ENCODE measurements around the gene CLIP2. TPM values are rescaled to one million over a fixed set of nuclear protein-coding genes. Genes with fewer than 3 reads are reported as not detected.
"Not testable (repeated sequence)": the region's sequence is repeated elsewhere in the genome, so short reads cannot be mapped to it uniquely, and the experiment has no call there.

Gene CLIP2
- polyA plus RNA-seq, 1 donor from 2014 or later, result 25.7 TPM

DNA sequence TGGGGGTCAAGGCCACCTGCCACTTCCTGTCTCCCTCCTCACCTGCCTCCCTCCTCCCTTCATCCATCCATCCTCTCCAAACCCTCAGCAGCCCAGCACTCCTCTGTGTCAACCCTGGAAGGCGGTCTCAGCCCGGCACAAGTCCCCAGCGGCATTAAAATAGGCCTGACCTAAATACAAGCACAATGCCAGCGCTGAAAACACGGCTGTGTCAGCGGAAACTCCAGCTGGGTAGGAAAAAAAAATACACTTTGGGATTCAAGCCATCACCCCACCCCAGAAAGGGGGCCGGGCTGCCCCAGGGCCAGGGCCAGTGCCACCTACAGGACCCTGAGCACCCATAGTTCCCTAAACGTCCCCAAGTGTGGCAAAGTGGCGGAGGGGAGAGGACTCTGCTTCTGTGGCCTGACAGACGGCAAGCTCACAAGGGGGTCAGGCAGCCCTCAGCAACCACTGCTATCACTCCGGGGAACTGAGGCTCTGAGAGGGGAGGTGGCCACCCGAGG, 141.8 kb downstream of the CLIP2 start:
- Histone ChIP-seq H3K9me2 (ENCODE audit: insufficient read depth, low read length) (no peaks in the 10 kb centered on the region), H3K4me3 (ENCODE audit: low read length) (no peak overlapping the region), H3K9me3 (ENCODE audit: low read length) (no peaks in the 10 kb centered on the region), H3K27me3 (ENCODE audit: insufficient read depth, low read depth, low read length) (no peaks in the 10 kb centered on the region), H2AFZ (ENCODE audit: low read depth, low read length) (no peak overlapping the region), H3K9ac (ENCODE audit: low read length) (no peak overlapping the region), H4K20me1 (ENCODE audit: insufficient read depth) (no peaks in the 10 kb centered on the region), H3K4me2 (ENCODE audit: low read length) (no peak overlapping the region), H3K79me2 (replicated peaks; ENCODE audit: insufficient read depth, low read length) (no peaks in the 10 kb centered on the region), H3K36me3 (ENCODE audit: insufficient read depth, low read length) (no peaks in the 10 kb centered on the region), H3K27ac (ENCODE audit: low read length) (no peak overlapping the region), H3F3A (ENCODE audit: insufficient read depth, low read length, poor library complexity, severe bottlenecking) (no peaks in the 10 kb centered on the region)
- no peak for TF ChIP-seq SMC3 (conservative IDR thresholded peaks at IDR 0.05; ENCODE audit: poor library complexity)
- TF ChIP-seq RAD21 (conservative IDR thresholded peaks at IDR 0.05), result no peak
- TF ChIP-seq, protein P1, sequence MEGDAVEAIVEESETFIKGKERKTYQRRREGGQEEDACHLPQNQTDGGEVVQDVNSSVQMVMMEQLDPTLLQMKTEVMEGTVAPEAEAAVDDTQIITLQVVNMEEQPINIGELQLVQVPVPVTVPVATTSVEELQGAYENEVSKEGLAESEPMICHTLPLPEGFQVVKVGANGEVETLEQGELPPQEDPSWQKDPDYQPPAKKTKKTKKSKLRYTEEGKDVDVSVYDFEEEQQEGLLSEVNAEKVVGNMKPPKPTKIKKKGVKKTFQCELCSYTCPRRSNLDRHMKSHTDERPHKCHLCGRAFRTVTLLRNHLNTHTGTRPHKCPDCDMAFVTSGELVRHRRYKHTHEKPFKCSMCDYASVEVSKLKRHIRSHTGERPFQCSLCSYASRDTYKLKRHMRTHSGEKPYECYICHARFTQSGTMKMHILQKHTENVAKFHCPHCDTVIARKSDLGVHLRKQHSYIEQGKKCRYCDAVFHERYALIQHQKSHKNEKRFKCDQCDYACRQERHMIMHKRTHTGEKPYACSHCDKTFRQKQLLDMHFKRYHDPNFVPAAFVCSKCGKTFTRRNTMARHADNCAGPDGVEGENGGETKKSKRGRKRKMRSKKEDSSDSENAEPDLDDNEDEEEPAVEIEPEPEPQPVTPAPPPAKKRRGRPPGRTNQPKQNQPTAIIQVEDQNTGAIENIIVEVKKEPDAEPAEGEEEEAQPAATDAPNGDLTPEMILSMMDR (IDR thresholded peaks at IDR 0.05; ENCODE audit: poor library complexity, severe bottlenecking), result no peak

DNA sequence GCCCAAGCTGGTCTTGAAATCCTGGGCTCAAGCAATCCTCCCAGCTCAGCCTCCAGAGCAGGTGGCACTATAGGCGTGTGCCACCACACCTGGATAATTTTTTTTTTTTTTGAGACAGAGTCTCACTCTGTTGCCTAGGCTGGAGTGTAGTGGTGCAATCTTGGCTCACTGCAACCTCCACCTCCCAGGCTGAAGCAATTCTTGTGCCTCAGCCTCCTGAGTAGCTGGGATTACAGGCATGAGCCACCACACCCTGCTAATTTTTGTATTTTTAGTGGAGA, 148.0 kb downstream of the CLIP2 start:
- H3K79me2 ChIP-seq (replicated peaks; ENCODE audit: insufficient read depth, low read length); H3K27me3 ChIP-seq (ENCODE audit: insufficient read depth, low read depth, low read length); H3K9me3 ChIP-seq (ENCODE audit: low read length); H3F3A ChIP-seq (ENCODE audit: insufficient read depth, low read length, poor library complexity, severe bottlenecking); H3K4me2 ChIP-seq (ENCODE audit: low read length); H3K9me2 ChIP-seq (ENCODE audit: insufficient read depth, low read length); H3K4me3 ChIP-seq (ENCODE audit: low read length); H4K20me1 ChIP-seq (ENCODE audit: insufficient read depth); H3K9ac ChIP-seq (ENCODE audit: low read length); H3K36me3 ChIP-seq (ENCODE audit: insufficient read depth, low read length); H2AFZ ChIP-seq (ENCODE audit: low read depth, low read length); H3K27ac ChIP-seq (ENCODE audit: low read length): not testable (repeated sequence)

DNA sequence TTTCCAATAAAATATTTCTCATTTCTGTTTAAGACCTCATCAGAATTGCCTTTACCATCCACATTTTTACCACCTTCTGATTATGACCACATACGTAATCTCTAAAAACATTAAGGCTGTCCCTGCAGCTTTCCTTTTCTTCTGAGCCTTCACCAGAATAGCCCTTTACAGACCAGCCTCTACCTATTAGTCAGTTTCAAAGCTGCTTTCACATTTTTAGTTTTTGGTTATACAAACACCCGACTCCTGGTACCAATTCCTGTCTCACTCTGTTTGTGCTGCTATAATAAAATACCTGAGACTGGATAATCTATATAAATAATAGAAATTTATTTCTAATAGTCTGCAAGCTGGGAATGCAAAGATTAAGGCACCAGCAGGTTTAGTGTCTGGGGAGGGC, 149.1 kb downstream of the CLIP2 start:
- H3K9me2 ChIP-seq (ENCODE audit: insufficient read depth, low read length), result no peaks in the 10 kb centered on the region
- H3F3A ChIP-seq (ENCODE audit: insufficient read depth, low read length, poor library complexity, severe bottlenecking), result no peaks in the 10 kb centered on the region
- H3K9me3 ChIP-seq (ENCODE audit: low read length), result no peaks in the 10 kb centered on the region
- no peak overlapping the region for H3K27ac ChIP-seq (ENCODE audit: low read length)
- H2AFZ ChIP-seq (ENCODE audit: low read depth, low read length), result no peak overlapping the region
- no peaks in the 10 kb centered on the region for H3K36me3 ChIP-seq (ENCODE audit: insufficient read depth, low read length)
- H3K27me3 ChIP-seq (ENCODE audit: insufficient read depth, low read depth, low read length), result no peaks in the 10 kb centered on the region
- no peaks in the 10 kb centered on the region for H4K20me1 ChIP-seq (ENCODE audit: insufficient read depth)
- H3K4me2 ChIP-seq (ENCODE audit: low read length), result no peak overlapping the region
- no peaks in the 10 kb centered on the region for H3K79me2 ChIP-seq (replicated peaks; ENCODE audit: insufficient read depth, low read length)
- H3K4me3 ChIP-seq (ENCODE audit: low read length), result no peak overlapping the region
- no peak for TF ChIP-seq MXI1 (conservative IDR thresholded peaks at IDR 0.05; ENCODE audit: poor library complexity, severe bottlenecking)
- TF ChIP-seq, protein P1 (IDR thresholded peaks at IDR 0.05; ENCODE audit: poor library complexity, severe bottlenecking), result no peak
- H3K9ac ChIP-seq (ENCODE audit: low read length), result no peak overlapping the region

GRCh38 chr7:74439541-74439940, 150.3 kb downstream of the CLIP2 start:
- H2AFZ ChIP-seq (ENCODE audit: low read depth, low read length), result no peak overlapping the region
- H3K27me3 ChIP-seq (ENCODE audit: insufficient read depth, low read depth, low read length), result no peaks in the 10 kb centered on the region
- H3K4me2 ChIP-seq (ENCODE audit: low read length), result no peak overlapping the region
- no peaks in the 10 kb centered on the region for H3K36me3 ChIP-seq (ENCODE audit: insufficient read depth, low read length)
- H3K27ac ChIP-seq (ENCODE audit: low read length), result no peak overlapping the region
- H3K4me3 ChIP-seq (ENCODE audit: low read length), result no peak overlapping the region
- H3F3A ChIP-seq (ENCODE audit: insufficient read depth, low read length, poor library complexity, severe bottlenecking), result no peaks in the 10 kb centered on the region
- no peaks in the 10 kb centered on the region for H3K9me3 ChIP-seq (ENCODE audit: low read length)
- no peak overlapping the region for H3K9ac ChIP-seq (ENCODE audit: low read length)
- no peaks in the 10 kb centered on the region for H3K9me2 ChIP-seq (ENCODE audit: insufficient read depth, low read length)
- H4K20me1 ChIP-seq (ENCODE audit: insufficient read depth), result no peaks in the 10 kb centered on the region
- H3K79me2 ChIP-seq (replicated peaks; ENCODE audit: insufficient read depth, low read length), result no peaks in the 10 kb centered on the region
- TF ChIP-seq, protein P2, sequence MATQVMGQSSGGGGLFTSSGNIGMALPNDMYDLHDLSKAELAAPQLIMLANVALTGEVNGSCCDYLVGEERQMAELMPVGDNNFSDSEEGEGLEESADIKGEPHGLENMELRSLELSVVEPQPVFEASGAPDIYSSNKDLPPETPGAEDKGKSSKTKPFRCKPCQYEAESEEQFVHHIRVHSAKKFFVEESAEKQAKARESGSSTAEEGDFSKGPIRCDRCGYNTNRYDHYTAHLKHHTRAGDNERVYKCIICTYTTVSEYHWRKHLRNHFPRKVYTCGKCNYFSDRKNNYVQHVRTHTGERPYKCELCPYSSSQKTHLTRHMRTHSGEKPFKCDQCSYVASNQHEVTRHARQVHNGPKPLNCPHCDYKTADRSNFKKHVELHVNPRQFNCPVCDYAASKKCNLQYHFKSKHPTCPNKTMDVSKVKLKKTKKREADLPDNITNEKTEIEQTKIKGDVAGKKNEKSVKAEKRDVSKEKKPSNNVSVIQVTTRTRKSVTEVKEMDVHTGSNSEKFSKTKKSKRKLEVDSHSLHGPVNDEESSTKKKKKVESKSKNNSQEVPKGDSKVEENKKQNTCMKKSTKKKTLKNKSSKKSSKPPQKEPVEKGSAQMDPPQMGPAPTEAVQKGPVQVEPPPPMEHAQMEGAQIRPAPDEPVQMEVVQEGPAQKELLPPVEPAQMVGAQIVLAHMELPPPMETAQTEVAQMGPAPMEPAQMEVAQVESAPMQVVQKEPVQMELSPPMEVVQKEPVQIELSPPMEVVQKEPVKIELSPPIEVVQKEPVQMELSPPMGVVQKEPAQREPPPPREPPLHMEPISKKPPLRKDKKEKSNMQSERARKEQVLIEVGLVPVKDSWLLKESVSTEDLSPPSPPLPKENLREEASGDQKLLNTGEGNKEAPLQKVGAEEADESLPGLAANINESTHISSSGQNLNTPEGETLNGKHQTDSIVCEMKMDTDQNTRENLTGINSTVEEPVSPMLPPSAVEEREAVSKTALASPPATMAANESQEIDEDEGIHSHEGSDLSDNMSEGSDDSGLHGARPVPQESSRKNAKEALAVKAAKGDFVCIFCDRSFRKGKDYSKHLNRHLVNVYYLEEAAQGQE (IDR thresholded peaks at IDR 0.05; ENCODE audit: borderline replicate concordance), result no peak
- TF ChIP-seq EZH2 (IDR thresholded peaks at IDR 0.05; ENCODE audit: borderline replicate concordance, insufficient read depth, low read length, poor library complexity, severe bottlenecking), result no peak
- TF ChIP-seq RAD21 (conservative IDR thresholded peaks at IDR 0.05), result no peak
- TF ChIP-seq SMC3 (conservative IDR thresholded peaks at IDR 0.05; ENCODE audit: poor library complexity), result no peak
- TF ChIP-seq, protein P1 (IDR thresholded peaks at IDR 0.05; ENCODE audit: poor library complexity, severe bottlenecking), result no peak
- TF ChIP-seq POLR2AphosphoS5 (IDR thresholded peaks at IDR 0.05), result no peak
- TF ChIP-seq EP300 (conservative IDR thresholded peaks at IDR 0.05; ENCODE audit: poor library complexity, severe bottlenecking), result no peak
- no peak for TF ChIP-seq MXI1 (conservative IDR thresholded peaks at IDR 0.05; ENCODE audit: poor library complexity, severe bottlenecking)

All from neural cell (in vitro differentiated cells).